ENCODE results near the gene GRIP2.

DNA sequence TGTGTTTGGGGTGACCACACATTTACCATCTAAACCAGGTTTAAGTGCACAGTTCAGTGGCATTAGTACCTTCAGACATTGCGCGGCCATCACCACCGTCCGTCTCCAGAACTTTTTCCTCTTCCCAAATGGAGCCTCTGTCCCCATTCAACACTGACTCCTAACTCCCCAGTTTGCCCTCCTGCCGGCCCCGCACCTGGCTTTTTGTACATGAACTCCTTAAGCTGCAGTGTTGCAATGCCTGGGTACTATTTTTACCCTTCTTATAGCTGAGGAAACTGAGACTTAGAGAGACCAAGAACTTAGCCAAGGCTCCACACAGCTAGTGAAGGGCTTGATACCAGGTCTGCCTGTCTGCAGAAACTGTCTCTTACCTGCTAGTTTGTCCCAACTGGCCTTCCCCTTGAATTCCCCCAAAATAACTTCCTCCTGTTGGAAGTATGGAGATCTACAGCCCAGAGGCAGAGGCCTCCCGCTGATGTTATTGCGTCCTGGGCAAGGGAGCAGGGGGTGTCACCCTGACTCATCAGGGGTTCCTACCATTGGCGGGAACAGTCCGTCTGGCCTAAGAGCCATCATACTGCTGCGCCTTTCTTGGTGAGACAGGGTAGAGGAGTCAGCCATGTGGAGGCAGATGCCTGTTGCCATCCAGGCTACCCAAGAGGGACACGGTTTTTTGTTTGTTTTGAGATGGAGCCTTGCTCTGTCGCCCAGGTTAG lies 65.6 kb downstream of the GRIP2 start:
- TF ChIP-seq, protein P1, sequence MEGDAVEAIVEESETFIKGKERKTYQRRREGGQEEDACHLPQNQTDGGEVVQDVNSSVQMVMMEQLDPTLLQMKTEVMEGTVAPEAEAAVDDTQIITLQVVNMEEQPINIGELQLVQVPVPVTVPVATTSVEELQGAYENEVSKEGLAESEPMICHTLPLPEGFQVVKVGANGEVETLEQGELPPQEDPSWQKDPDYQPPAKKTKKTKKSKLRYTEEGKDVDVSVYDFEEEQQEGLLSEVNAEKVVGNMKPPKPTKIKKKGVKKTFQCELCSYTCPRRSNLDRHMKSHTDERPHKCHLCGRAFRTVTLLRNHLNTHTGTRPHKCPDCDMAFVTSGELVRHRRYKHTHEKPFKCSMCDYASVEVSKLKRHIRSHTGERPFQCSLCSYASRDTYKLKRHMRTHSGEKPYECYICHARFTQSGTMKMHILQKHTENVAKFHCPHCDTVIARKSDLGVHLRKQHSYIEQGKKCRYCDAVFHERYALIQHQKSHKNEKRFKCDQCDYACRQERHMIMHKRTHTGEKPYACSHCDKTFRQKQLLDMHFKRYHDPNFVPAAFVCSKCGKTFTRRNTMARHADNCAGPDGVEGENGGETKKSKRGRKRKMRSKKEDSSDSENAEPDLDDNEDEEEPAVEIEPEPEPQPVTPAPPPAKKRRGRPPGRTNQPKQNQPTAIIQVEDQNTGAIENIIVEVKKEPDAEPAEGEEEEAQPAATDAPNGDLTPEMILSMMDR (IDR thresholded peaks at IDR 0.05), result no peak
- TF ChIP-seq POLR2A (IDR thresholded peaks at IDR 0.05), result no peak
